DND-41 (cell line): ENCODE results near the gene ATP9B.

Source experiments
- CTCF ChIP-seq: IDR thresholded peaks from 2 replicates; pipeline ENCODE4 v1.5.1; 2012; ENCODE audit warnings: borderline replicate concordance, low read length, moderate library complexity, mild to moderate bottlenecking; ENCODE audit not compliant: poor library complexity, severe bottlenecking; ENCODE audit errors: extremely low read depth
- EZH2 ChIP-seq: IDR thresholded peaks from 3 replicates; pipeline ENCODE4 v1.6.1; 2012; ENCODE audit warnings: borderline replicate concordance, low read depth, mild to moderate bottlenecking, moderate library complexity, low read length, inconsistent platforms; ENCODE audit not compliant: severe bottlenecking

GRCh38 chr18:79321625-79322405, 252.6 kb downstream of the ATP9B start:
- TF ChIP-seq CTCF, result no peak
- TF ChIP-seq EZH2, result no peak
